HG03571 (cell line): ENCODE data around the gene KCNQ1.
"Not testable (repeated sequence)": the region's sequence is repeated elsewhere in the genome, so short reads cannot be mapped to it uniquely, and the experiment has no call there.

ENCODE experiments used
- ATAC-seq: cut with Tn5 transposase; IDR thresholded peaks from one replicate; pipeline ENCODE4 v1.9.1; 2021; ENCODE audit not compliant: unreplicated experiment

Gene KCNQ1

DNA sequence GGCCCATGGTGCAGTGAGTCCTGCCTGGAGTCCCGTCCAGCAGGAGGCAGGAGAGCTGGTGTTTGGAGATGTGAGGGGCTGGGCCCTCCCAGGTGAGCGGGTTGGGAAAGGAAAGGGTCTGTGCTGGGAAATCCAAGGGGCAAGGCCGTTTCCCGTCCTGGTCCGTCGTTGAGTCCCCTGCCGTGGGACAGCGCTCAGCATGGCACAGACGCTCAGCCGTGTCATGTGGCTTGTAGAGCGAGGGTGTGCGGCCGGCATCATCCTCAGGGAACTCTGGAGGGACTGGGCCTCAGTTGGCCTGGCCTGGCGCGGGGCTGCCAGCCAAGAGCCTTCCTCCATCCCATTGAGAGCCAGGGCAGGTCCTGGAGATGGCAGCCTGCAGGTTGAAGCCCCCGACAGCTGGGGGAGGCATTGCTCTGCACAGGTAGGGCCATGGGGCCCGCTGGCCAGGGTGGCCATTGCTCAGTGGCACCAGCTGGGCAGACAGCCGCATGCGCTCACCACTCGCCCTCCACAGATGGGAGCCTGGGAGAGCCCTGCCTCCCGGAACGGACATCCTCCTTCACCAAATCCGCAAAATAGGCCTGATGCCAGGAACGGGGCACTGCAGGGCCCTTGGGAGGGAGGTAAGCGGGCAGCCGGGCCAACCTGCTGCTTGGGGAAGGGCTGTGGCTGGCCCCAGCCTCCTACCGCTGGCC, 28.7 kb downstream of the KCNQ1 start:
- ATAC-seq = no peak

DNA sequence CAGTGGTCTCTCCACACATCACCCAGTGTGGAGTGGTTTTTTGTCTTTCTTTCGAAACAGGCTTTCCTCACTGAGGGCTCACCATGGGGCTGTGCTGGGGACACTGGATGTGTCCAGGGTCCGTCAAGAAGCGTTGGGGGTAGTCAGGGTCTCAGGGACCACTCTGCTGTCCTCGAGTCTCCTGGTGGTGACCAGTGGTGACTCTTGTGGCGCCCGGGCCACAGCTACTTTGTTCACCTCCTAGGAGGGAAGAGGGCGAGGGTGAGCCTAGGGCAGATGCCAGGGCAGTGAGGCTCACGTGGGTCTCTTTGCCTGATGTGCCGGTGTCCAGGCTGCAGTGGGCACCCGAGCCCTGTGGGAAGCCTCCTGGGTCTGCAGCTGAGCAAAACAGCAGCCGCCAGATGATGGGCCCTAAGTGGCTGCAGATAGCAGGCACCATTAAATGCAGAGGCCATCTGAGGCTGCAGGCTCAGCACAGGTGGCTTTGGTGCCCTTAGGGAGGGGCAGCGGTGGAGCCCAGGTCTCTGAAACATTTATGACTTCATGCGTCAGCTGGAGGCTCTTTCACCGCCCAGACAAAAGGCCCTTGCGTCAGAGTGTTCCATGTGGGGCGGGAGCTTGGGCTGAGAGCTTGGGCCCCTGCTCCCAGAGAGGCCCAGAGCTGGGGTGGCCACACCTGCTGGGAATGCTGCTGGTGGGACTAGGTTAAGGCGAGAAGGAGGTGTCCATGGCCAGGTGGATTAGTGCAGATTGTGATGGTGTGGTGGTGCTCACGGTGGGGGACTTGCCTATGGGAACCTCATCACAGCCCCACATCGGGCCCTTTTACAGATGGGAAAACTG, 29.5 kb downstream of the KCNQ1 start:
- ATAC-seq = no peak

DNA sequence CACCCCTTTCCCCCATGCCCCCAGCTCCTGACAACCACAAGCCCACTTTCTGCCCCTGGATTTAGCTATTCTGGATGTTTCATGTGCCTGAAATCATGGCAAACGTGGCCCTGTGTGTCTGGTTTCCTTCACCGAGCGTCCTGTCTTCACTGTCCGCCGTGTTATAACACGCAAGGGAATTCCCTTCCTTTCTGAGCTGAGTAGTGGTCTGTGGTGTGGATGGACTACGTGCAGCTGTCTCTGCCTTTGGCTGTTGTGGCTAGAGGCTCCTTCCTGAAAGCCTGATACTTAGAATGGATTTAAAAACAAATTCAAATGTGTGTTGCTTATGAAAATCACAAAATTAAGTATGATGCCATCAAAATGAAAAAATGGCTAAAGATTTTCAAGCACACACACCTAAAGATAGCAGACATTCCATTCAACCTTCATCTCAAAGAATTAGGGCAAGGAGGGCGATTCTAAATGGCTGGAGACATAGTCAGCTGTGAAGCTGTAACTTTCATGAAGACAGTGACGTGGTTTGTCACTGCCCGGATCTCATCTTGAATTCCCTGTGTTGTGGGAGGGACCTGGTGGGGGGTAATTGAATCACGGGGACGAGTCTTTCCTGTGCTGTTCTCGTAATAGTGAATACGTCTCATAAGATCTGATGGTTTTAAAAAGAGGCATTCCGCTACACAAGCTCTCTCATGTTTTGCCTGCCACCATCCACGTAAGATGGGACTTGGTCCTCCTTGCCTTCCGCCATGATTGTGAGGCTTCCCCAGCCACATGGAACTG, 30.5 kb downstream of the KCNQ1 start:
- ATAC-seq = no peak

DNA sequence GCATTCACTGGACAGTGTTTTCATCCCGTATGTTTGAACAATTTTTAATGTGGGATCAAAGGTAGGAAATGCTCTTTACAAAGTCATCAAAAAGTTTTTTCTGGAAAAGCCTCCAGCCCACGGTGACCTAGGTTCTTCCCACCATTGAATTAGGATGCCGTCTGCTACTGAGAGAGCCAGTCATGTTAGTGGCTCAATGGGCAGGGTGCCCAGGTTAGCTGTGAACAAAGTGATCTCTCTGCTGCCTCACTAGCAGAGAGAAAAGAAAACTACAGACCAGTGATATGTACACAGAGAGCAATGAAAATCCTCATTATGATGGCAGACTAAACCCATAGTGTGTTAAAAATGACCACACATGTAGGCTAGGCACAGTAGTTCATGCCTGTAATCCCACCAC, 32.4 kb downstream of the KCNQ1 start:
- no peak for ATAC-seq

DNA sequence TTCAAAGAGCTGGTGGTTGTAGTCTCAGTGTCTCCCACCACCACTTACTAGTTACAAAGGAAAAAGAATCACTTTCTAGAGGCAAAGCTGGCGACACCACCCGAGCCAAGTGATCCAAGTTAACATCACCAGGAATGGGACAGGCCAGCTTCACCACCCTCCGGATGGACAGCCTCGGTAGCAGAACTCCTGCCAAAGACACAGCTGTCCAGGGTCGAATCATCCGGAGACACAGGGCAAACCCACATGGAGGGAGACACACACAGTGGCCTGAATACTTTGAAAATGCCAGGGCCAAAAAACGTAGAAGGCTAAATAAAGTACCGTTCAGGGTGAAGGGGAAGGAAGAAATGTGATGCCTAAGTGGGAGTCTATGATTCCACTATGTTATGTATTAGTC, 33.1 kb downstream of the KCNQ1 start:
- no peak for ATAC-seq

DNA sequence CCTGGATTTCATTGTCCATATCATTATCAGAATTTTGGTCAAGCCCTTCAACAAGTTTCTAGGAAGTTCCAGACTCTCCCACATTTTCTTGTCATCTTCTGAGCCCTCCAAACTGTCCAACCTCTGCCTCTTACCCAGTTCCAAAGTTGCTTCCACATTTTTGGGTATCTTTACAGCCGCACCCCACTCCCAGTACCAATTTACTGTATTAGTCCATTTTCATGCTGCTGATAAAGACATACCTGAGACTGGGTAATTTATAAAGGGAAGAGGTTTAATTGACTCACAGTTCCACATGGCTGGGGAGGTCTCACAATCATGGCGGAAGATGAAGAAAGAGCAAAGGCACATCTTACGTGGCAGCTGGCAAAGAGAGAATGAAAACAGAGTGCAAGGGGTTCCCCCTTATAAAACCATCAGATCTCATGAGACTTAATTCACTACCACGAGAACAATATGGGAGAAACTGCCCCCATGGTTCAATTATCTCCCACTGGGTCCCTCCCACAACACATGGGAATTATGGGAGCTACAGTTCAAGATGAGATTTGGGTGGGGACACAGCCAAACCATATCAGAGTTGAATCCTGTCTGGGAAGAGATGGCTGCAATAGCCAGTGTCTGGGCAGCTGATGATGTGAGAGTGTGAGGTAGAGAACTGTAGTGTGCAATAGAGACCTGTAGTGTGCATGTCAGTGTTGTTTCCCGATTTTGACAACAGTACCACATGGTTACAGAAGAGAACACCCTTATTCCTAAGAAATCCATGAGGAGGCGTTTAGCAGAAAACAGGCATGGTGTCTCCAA, 35.5 kb downstream of the KCNQ1 start:
- not testable (repeated sequence) for ATAC-seq

DNA sequence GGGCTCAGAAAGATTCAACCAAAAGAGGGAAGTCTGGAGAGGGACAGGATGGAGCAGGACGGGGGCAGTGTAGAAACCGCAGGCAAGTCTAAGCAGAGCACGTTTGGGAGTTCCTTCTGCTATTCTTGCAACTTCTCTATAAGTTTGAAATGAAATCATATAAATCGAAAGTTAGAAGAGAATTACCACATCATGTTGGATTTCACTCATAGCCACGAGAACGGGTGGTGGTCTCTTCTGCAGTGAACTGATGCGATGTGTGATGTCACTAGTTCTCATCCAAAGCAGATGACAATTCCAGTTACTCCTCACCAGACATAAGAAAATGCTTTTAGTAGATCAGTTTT, 36.0 kb downstream of the KCNQ1 start:
- no peak for ATAC-seq

DNA sequence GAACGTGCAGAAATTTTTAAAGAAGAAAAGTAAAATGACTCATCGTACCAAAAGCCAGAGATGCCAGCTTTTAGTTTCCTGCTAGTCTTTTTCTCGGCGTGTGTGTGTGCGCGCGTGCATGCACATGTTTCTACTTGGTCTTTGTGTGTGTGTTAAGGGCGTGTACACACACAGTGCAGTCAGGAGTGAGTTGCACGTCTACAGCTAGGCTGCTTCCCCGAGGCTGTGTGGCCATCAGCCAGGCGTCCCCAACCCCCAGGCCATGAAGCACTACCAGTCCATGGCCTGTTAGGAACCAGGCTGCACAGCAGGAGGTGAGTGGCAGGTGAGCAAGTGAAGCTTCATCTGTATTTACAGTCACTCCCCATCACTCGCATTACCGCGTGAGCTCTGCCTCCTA, 36.4 kb downstream of the KCNQ1 start:
- ATAC-seq = no peak

DNA sequence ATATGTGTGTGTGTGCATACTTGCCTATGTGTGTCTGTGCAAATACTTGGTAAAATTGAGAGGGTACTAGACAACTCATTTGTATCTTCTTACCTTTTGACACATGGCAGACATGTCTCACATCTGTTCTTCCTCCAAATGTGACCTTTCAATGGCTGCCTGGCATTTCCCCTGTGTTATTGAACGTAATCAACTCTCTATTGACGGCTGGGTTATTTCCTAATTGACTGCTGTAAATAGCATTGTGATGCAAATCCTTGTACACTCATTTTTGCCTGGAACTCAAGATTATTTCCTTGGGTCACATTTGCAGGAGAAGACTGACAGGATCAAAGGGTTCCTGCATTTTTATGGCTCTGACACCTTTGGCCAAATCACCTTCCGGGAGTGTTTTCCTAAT, 37.4 kb downstream of the KCNQ1 start:
- no peak for ATAC-seq

DNA sequence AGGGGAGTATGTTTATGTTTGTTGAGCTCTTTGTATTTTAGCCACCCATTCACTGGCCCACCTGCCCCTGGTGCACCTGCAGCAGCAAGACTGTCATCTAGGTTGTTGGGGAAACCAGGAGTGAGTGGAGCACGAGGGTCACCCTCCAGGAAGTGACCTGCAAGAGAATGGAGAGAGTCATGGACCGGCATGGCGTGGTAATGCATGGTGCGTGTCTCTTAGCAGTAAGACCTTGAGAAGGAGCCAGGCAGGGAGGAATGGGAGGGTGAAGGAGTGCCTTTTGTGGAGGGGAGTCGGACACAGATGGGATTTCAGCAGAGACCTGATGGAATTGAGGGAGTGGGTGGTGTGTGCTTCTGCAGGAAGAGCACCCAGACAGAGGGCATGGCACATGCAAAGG, 37.9 kb downstream of the KCNQ1 start:
- ATAC-seq = no peak

DNA sequence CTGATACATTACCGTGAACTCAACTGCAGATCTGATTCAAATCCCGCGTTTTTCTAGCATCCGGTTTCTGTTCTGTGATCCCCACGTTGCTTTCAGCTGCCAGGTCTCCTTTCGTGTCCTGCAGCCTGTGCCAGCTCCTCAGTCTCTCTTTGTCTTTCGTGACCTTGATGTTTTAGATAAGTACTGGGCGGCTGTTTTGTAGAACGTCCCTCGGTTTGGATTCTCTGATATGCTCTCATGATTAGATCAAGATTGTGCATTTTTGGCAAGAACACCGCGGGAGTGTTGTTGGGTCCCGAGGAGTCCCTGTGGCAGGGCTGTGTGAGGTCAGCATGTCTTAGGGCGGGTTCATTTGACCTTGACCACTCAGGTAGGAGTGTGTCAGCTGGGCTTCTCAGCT, 38.6 kb downstream of the KCNQ1 start:
- no peak for ATAC-seq

DNA sequence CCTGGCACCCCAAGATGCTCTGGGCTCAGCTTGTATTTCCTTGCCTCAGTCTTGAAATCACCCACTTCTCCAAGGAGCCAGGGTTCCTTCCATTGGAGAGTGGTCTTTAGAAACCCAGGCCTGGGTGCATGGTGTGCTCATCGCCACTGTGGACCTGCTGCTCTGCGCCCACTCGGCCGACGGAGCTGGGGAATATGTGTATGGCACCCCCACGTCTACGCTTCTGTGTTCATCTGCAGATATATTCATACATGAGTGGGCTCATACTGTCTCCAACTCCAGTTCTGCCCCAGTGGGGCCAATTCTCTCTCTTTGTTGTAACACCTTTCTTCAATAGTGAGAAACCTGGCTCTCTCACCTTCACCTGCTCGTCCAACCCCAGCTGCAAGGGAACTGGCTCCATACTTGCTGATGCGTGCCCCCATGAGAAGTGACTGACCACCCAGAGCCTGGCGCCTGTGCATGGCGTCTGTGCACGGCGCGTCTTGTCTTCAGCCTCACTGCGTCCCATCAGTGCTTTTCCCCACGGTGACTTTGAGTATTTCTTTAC, 39.8 kb downstream of the KCNQ1 start:
- ATAC-seq = no peak

DNA sequence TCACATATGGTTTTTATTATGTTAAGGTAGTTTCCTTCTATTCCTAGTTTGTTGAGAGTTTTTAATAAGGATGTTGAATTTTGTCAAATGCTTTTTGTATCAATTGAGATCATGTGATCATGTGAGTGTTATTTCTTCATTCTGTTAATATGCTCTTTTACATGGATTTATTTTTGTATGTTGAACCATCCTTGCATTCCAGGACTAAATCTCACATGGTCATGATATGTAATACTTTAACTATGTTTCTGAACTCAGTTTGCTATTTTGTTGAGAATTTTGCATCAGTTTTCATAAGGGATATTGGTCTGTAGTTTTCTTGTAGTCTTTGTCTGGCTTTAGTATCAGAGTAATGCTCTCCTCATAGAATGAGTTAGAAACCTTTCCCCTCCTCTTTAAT, 43.2 kb downstream of the KCNQ1 start:
- ATAC-seq = no peak

DNA sequence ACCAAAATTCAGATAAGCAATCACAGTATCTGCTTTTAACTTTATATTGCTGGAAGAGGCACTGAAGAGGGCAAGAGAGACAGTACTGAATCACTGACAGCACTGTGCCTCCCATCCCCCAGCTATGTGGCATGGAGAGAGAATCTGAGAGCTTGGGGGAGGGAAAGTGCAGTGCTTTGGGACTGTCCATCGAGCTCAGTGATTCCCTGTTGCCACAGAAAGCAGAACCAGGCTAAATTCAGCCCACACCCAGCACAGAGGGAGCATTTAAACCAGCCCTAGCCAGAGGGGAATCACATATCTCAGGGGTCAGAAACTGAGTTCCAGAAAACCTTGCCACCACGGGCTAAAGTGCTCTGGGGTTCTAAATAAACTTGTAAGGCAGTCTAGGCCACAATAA, 44.3 kb downstream of the KCNQ1 start:
- no peak for ATAC-seq

DNA sequence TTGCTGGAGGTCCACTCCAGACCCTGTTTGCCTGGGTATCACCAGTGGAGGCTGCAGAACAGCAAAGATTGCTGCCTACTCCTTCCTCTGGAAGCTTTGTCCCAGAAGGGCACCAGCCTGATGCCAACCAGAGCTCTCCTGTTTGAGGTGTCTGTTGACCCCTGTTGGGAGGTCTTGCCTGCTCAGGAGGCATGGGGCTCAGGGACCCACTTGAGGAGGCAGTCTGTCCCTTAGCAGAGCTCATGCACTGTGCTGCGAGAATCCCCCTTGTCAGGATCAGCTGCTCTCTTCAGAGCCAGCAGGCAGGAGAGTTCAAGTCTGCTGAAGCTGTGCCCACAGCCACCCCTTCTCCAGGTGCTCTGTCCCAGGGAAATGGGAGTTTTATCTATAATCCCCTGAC, 53.1 kb downstream of the KCNQ1 start:
- not testable (repeated sequence) for ATAC-seq

DNA sequence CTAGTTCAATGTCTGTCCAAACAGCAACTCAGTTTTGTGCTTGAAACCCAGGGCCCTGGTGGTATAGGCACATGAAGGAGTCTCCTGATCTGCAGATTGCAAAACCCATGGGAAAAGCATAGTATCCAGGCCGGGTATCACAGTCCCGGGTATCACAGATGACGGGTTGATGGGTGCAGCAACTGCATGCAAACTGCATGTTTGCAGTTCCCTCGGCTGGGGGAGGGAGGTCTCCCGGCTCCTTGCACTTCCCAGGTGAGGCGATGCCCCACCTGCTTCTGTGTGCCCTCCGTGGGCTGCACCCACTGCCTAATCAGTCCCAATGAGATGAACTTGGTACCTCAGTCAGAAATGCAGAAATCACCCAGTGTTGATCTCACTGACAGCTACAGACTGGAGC, 53.9 kb downstream of the KCNQ1 start:
- no peak for ATAC-seq

DNA sequence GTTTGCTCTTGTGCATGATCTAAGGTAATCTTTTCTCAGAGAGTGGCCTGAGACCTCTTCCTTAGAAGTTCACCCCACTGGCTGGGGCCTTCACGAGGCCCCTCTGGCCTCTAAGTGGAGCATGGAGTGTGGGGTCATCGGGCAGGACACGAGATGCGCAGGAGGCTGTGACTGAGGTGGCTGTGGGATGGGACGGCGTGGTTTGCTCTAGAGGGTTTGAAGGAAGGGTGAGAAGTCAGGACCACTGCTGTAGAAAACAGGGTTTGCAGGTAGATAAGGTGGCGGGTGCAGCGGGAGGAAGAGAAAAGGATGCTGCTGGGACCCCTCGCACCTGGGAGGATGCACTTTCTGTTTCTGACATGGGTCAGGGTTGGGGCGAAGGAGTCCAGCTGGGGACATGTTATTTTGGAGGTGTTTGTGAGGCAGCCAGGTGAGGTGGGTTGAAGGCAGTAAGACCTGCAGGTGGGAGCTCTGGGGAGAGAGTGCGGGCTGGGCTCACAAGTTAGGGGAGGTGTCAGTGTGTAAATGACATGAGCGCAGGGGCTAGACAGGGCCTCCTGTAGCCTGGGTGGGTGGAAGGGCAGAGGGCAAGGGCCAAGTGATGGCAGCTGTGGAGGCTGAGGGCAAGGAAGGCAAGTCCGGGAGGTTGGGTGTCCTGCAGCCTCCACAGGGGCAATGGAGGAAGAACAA, 62.5 kb downstream of the KCNQ1 start:
- no peak for ATAC-seq

DNA sequence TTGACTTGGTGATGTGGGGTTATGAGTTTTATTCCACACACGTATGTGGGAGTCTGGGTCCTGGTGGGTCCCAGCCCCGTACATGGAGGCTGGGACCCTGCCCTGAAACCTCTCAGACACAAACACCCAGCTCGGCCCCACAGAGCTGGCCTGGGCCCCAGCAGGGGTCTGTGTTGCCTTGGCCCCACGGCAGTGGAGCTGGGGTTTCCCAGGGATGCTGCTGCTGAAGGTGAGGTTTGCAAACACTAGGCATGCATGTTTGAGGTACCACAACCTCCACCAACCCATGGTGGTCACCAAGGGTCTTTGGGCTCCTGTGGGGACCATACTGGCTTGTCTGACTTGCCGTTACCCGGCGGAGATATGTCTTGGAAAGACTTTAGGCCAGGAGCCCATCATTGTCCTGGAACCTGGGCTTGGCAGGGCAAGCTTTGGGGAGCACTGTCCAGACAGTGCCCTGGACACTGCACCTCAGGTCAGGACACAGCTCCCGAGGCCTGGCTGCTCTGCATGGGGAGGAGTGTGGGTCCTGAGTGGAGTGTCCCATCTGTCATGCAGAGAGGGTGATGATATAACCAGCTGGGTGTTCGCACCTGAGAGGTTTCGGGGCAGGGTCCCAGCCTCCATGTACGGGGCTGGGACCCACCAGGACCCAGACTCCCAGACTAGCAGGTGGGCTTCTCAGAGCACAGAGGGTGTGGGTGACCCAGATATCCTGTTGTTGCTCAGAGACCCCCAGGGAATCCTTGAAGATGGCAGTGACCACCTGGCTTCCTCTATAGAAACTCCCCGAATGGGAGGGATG, 63.3 kb downstream of the KCNQ1 start:
- ATAC-seq = no peak

DNA sequence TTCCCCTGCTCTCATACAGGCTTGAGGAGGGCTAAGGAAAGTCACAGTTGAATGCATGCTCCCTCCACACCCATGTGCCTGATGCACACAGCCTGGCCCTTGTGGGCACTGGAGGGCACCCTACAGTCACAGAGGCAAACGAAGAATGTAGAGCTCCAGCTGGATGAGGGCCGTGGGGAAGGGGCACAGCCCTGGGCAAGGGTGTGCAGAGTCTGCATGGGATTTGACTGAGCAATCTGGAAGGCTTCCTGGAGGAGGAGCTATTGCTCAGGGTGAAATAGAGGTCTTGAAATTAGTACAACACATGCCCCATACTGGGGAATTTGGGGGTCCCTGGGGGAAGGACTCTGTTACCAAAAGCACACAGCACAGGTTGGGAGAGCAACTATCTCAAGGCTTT, 64.0 kb downstream of the KCNQ1 start:
- ATAC-seq = no peak
